ENCODE data around the gene FUT1. TPM values are rescaled to one million over a fixed set of nuclear protein-coding genes. Genes with fewer than 3 reads are reported as not detected.

The FUT1 gene
- polyA plus RNA-seq, 1 of the 3 experiments (the other 2 are of a cell fraction): 0.08 TPM

- H3K4me1 ChIP-seq (ENCODE audit: control insufficient read depth in 1 of 2, insufficient read depth in 2 of 2, low read depth in 1 of 2, low read length in 1 of 2): peaks cover 0 to 7% of the 10 kb centered on the region in 2 experiments; a peak in 1 of 4 replicates
- no peaks in the 10 kb centered on the region for H3K9me3 ChIP-seq
- peaks cover 6% of the 10 kb centered on the region; the same call in 1 of the 2 replicates for H3K27me3 ChIP-seq (ENCODE audit: insufficient read depth)
- H3K9me2 ChIP-seq: no peaks in the 10 kb centered on the region
- POLR2A ChIA-PET: no interaction called here
- CTCF ChIA-PET: interaction anchor here (0.9 to 1.5 kb wide), 4 partner anchors 12 to 105 kb away, joined by 3 to 5 read pairs (median 4); partner anchors contain the start of gene CA11
- H2AFZ ChIP-seq (ENCODE audit: low read depth): no peak overlapping the region
- no peak for DNase-seq
- no peak overlapping the region for H3K4me2 ChIP-seq
- no peaks in the 10 kb centered on the region for H3K36me3 ChIP-seq (replicated peaks in 1 of 2; ENCODE audit: control insufficient read depth in 1 of 2, insufficient read depth in 2 of 2, low read length in 1 of 2)
- no peaks in the 10 kb centered on the region for H3K79me2 ChIP-seq (ENCODE audit: insufficient read depth)
- no peak overlapping the region for H3K9ac ChIP-seq
- H3K27ac ChIP-seq (ENCODE audit: low read depth in 2 of 2, low read length in 1 of 2): no peak overlapping the region
- TF ChIP-seq RFX5 (IDR thresholded peaks at IDR 0.05; ENCODE audit: low read length) (no peak), POLR2AphosphoS5 (IDR thresholded peaks at IDR 0.05; ENCODE audit: low read depth, low read length) (no peak), RXRA (IDR thresholded peaks at IDR 0.05; ENCODE audit: borderline replicate concordance, low read depth) (no peak), NRF1 (IDR thresholded peaks at IDR 0.05; ENCODE audit: low read depth, low read length) (no peak), TEAD4 (IDR thresholded peaks at IDR 0.05; ENCODE audit: borderline replicate concordance, insufficient read depth) (no peak), PBX3 (IDR thresholded peaks at IDR 0.05) (no peak)
- no peaks in the 10 kb centered on the region for H4K20me1 ChIP-seq (ENCODE audit: insufficient read depth)
- WGBS (ENCODE audit: low lambda C conversion rate): 86% methylated on average over 21 of the region's 29 CpGs
- no peaks in the 10 kb centered on the region for H3F3A ChIP-seq (replicated peaks; ENCODE audit: insufficient read depth)
- no peak overlapping the region for H3K4me3 ChIP-seq (ENCODE audit: low read depth in 2 of 2, low read length in 1 of 2)
Measured at GRCh38 chr19:48750771-48751504, 1.5 kb downstream of the FUT1 start.

- H3K79me2 ChIP-seq (ENCODE audit: insufficient read depth): no peaks in the 10 kb centered on the region
- H3K9me3 ChIP-seq: no peaks in the 10 kb centered on the region
- DNase-seq: no peak
- TF ChIP-seq FOSL2 (IDR thresholded peaks at IDR 0.05; ENCODE audit: borderline replicate concordance, low read depth) (no peak), FOXM1 (IDR thresholded peaks at IDR 0.05; ENCODE audit: low read depth) (no peak), REST (IDR thresholded peaks at IDR 0.05; ENCODE audit: low read depth, low read length) (no peak), SIN3A (IDR thresholded peaks at IDR 0.05; ENCODE audit: borderline replicate concordance, low read depth, low read length) (no peak), RCOR1 (IDR thresholded peaks at IDR 0.05; ENCODE audit: low read length) (no peak), IRF3 (IDR thresholded peaks at IDR 0.05; ENCODE audit: low read depth, low read length) (no peak), GABPA (IDR thresholded peaks at IDR 0.05; ENCODE audit: low read depth) (no peak), MAX (IDR thresholded peaks at IDR 0.05; ENCODE audit: low read depth) (no peak), RAD21 (IDR thresholded peaks at IDR 0.05; ENCODE audit: low read length) (no peak), MEF2A (IDR thresholded peaks at IDR 0.05; ENCODE audit: borderline replicate concordance, low read depth) (no peak), POLR2AphosphoS5 (IDR thresholded peaks at IDR 0.05; ENCODE audit: low read depth, low read length) (no peak), JUND (IDR thresholded peaks at IDR 0.05) (no peak), ZBTB33 (IDR thresholded peaks at IDR 0.05; ENCODE audit: borderline replicate concordance, low read depth) (no peak), TCF12 (IDR thresholded peaks at IDR 0.05) (no peak)
- no peak overlapping the region for H3K4me3 ChIP-seq (ENCODE audit: low read depth in 2 of 2, low read length in 1 of 2)
- H3K27ac ChIP-seq (ENCODE audit: low read depth in 2 of 2, low read length in 1 of 2): no peak overlapping the region
- no peak overlapping the region for H3K9ac ChIP-seq
- WGBS (ENCODE audit: low lambda C conversion rate): 95% methylated on average over 31 of the region's 31 CpGs
- no peaks in the 10 kb centered on the region for H4K20me1 ChIP-seq (ENCODE audit: insufficient read depth)
- no peak overlapping the region for H2AFZ ChIP-seq (ENCODE audit: low read depth)
- H3K4me2 ChIP-seq: no peak overlapping the region
- H3K4me1 ChIP-seq (ENCODE audit: control insufficient read depth in 1 of 2, insufficient read depth in 2 of 2, low read depth in 1 of 2, low read length in 1 of 2): peaks cover 0 to 7% of the 10 kb centered on the region in 2 experiments; a peak in 1 of 4 replicates
- peaks cover 6% of the 10 kb centered on the region; the same call in 1 of the 2 replicates for H3K27me3 ChIP-seq (ENCODE audit: insufficient read depth)
- H3K9me2 ChIP-seq: no peaks in the 10 kb centered on the region
- ChIA-PET CTCF (interaction anchor here (1.1 to 1.3 kb wide), 2 partner anchors 11 to 92 kb away, joined by 3 to 4 read pairs; no protein-coding TSS in a partner anchor), POLR2A (no interaction called here)
- H3K36me3 ChIP-seq (replicated peaks in 1 of 2; ENCODE audit: control insufficient read depth in 1 of 2, insufficient read depth in 2 of 2, low read length in 1 of 2): no peaks in the 10 kb centered on the region
- no peaks in the 10 kb centered on the region for H3F3A ChIP-seq (replicated peaks; ENCODE audit: insufficient read depth)
Measured at GRCh38 chr19:48750351-48750750, 2.1 kb downstream of the FUT1 start.
